WTC11 (cell line): ENCODE data around the gene STK32C. TPM values are rescaled to one million over a fixed set of nuclear protein-coding genes. Genes with fewer than 3 reads are reported as not detected.

Source experiments
- ATAC-seq: fragments of 200-7000 bp; cut with Tn5 transposase; 2 replicates; pipeline ENCODE4 v1.10.0; 2021; ENCODE audit warnings: mild to moderate bottlenecking, moderate library complexity
- CTCF ChIA-PET: fragments of 300-600 bp; sonication (Branson Sonifier 250); formaldehyde crosslinking; loops from one replicate; lab custom pipeline; 2021; ENCODE audit warnings: antibody characterized with exemption; lab: Charles Lee
- POLR2A ChIA-PET: fragments of 350-600 bp; sonication (Branson Sonifier 250); formaldehyde crosslinking; loops from one replicate; lab custom pipeline; 2021; ENCODE audit warnings: antibody characterized with exemption; lab: Charles Lee
- DNase-seq: peaks from one replicate; pipeline ENCODE4 v3.0.0; 2021; ENCODE audit warnings: low spot score
- H3K27ac Mint-ChIP-seq: 2 replicates; pipeline ENCODE4 v1.8.0; 2021; ENCODE audit warnings: mixed read lengths
- H3K27me3 Mint-ChIP-seq: 2 replicates; pipeline ENCODE4 v1.8.0; 2021; ENCODE audit warnings: low read depth, mild to moderate bottlenecking, moderate library complexity, mixed read lengths
- H3K36me3 Mint-ChIP-seq: 2 replicates; pipeline ENCODE4 v1.8.0; 2021; ENCODE audit warnings: mixed read lengths
- H3K4me1 Mint-ChIP-seq: 2 replicates; pipeline ENCODE4 v1.8.0; 2022; ENCODE audit warnings: mixed read lengths
- H3K4me3 Mint-ChIP-seq: 2 replicates; pipeline ENCODE4 v1.8.0; 2021; ENCODE audit warnings: mild to moderate bottlenecking, moderate library complexity, mixed read lengths
- H3K9me3 Mint-ChIP-seq: 2 replicates; pipeline ENCODE4 v1.8.0; 2021; ENCODE audit warnings: mixed read lengths
- ELF4 ChIP-seq: sonication (generic); formaldehyde crosslinking; IDR thresholded peaks from 2 replicates; pipeline ENCODE4 v1.8.1; 2022; ENCODE audit warnings: low read depth, mild to moderate bottlenecking, moderate library complexity, missing genetic modification reagents
- EMX1 ChIP-seq: fragments of 250-450 bp; sonication (Bioruptor Pico); IDR thresholded peaks from 2 replicates; pipeline ENCODE4 v1.8.0; 2021; ENCODE audit warnings: mild to moderate bottlenecking
- ESRRA ChIP-seq: sonication (generic); formaldehyde crosslinking; IDR thresholded peaks from 2 replicates; pipeline ENCODE4 v1.8.1; 2022; ENCODE audit warnings: mild to moderate bottlenecking, missing genetic modification reagents, borderline replicate concordance
- FOXK1 ChIP-seq: sonication (generic); formaldehyde crosslinking; IDR thresholded peaks from 2 replicates; pipeline ENCODE4 v1.8.0; 2022; ENCODE audit warnings: mild to moderate bottlenecking, moderate library complexity, missing genetic modification reagents
- FOXP1 ChIP-seq: sonication (generic); formaldehyde crosslinking; IDR thresholded peaks from 2 replicates; pipeline ENCODE4 v1.8.0; 2022; ENCODE audit warnings: missing genetic modification reagents, mild to moderate bottlenecking, moderate library complexity, borderline replicate concordance
- IRF2 ChIP-seq: sonication (generic); formaldehyde crosslinking; IDR thresholded peaks from 2 replicates; pipeline ENCODE4 v1.8.0; 2022; ENCODE audit warnings: low read depth, missing genetic modification reagents, borderline replicate concordance
- KAT7 ChIP-seq: sonication (generic); formaldehyde crosslinking; IDR thresholded peaks from 2 replicates; pipeline ENCODE4 v1.8.1; 2023; ENCODE audit warnings: missing genetic modification reagents, mild to moderate bottlenecking, borderline replicate concordance
- SP1 ChIP-seq: sonication (generic); formaldehyde crosslinking; conservative IDR thresholded peaks from 2 replicates; pipeline ENCODE4 v1.8.1; 2022; ENCODE audit warnings: missing genetic modification reagents
- TCF7 ChIP-seq: sonication (generic); formaldehyde crosslinking; IDR thresholded peaks from 2 replicates; pipeline ENCODE4 v1.8.0; 2022; ENCODE audit warnings: mild to moderate bottlenecking, low read depth, missing genetic modification reagents, moderate library complexity
- ZNF263 ChIP-seq: sonication (generic); formaldehyde crosslinking; IDR thresholded peaks from 2 replicates; pipeline ENCODE4 v1.8.1; 2022; ENCODE audit warnings: low read depth, mild to moderate bottlenecking, moderate library complexity, missing genetic modification reagents
- total RNA-seq: library from RNA; stranded (reverse); gene quantifications from 3 replicates; pipeline ENCODE4 v1.2.3, GENCODE V29; 2021
- TF ChIP-seq, protein P1 (sequence below): fragments of 250-450 bp; sonication (Bioruptor Pico); conservative IDR thresholded peaks from 2 replicates; pipeline ENCODE4 v1.9.0; 2021; ENCODE audit warnings: mild to moderate bottlenecking
- TF ChIP-seq, protein P2 (sequence below): sonication (generic); formaldehyde crosslinking; IDR thresholded peaks from 2 replicates; pipeline ENCODE4 v1.8.0; 2023; ENCODE audit warnings: mild to moderate bottlenecking, missing genetic modification reagents
- TF ChIP-seq, protein P3 (sequence below): sonication (generic); formaldehyde crosslinking; IDR thresholded peaks from 2 replicates; pipeline ENCODE4 v1.8.0; 2022; ENCODE audit warnings: missing genetic modification reagents
- TF ChIP-seq, protein P4 (sequence below): sonication (generic); formaldehyde crosslinking; IDR thresholded peaks from 2 replicates; pipeline ENCODE4 v1.8.1; 2022; ENCODE audit warnings: low read depth, missing genetic modification reagents, borderline replicate concordance

The STK32C gene
- total RNA-seq, 1 experiment from 2014 or later = 20.7 TPM

DNA sequence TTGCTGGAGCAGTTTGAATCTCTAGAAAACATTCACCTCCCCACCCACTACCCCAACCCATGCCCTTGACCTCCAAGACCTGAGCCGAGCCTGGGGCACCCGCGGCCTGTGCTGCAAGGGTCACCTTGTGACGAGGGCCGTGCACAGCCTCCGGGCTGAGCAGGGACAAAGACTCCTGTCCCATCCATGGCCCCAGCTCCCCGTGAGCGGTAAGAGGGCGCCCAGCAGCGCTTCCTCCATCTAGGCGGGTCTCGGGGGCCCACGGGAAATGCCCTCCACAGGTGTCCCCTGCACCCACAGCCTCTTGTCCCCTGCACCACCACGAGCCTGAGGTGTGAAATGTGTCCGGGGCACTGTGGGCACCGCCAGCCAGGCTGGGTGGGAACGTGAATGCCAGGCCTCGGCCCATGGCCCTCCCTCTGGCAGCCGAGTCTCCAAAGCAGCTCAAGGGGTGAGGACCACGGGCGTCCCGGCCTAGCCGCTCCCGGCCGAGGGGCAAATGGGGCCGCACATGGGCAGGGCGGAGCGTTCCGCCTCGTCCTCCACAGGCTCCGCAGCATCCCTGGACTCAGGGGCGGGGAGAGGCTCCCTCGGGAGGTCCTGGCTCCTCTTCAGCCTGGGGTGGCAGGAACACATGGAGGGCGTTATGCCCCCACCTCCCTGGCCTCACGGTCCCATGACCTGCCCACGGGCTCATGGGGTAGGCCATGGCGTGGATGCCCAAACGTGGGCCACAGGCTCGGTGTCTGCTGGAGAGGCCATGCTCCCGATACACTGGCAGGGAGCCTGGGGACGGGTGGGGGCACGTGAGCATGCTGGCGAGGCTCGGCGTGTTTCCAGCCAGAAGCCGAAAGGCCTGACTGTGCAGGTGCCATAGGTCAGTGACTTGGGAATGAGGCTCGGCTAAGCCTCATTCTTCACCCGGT, 100.0 kb downstream of the STK32C start:
- ChIA-PET POLR2A (no interaction called here), CTCF (interaction anchor here (1.4 kb wide), 1 partner anchor 12 kb away, joined by 3 read pairs; no protein-coding TSS in a partner anchor)
- DNase-seq = no peak
- TF ChIP-seq, protein P1, sequence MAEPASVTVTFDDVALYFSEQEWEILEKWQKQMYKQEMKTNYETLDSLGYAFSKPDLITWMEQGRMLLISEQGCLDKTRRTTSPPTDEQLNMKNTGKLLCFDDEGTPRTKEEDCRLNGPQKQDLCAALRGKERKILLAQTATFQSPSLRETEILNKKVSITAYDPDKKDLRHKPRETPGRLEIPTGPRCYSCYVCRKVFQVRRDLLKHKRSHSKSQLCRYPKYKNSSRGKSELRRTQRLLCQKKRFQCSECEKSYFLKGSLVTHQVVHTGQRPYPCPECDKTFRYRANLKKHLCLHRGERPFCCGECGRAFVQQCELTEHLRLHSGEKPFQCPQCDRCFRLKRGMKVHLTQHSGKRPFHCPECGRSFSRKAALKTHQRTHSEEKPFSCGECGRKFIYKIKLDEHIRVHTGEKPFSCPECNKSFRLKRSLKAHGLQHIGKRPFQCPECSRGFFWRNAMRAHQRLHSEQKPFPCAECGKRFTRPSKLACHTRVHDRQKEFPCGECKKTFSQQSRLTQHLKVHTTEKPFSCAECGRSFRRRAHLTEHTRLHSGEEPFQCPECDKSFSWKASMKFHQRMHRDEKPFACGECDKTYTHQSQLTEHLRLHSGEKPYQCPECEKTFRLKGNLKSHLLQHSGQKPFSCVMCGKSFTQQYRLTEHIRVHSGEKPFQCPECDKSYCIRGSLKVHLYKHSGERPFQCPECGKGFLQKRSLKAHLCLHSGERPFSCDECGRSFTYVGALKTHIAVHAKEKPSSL = no peak
- TF ChIP-seq ZNF263 = no peak
- TF ChIP-seq, protein P2, sequence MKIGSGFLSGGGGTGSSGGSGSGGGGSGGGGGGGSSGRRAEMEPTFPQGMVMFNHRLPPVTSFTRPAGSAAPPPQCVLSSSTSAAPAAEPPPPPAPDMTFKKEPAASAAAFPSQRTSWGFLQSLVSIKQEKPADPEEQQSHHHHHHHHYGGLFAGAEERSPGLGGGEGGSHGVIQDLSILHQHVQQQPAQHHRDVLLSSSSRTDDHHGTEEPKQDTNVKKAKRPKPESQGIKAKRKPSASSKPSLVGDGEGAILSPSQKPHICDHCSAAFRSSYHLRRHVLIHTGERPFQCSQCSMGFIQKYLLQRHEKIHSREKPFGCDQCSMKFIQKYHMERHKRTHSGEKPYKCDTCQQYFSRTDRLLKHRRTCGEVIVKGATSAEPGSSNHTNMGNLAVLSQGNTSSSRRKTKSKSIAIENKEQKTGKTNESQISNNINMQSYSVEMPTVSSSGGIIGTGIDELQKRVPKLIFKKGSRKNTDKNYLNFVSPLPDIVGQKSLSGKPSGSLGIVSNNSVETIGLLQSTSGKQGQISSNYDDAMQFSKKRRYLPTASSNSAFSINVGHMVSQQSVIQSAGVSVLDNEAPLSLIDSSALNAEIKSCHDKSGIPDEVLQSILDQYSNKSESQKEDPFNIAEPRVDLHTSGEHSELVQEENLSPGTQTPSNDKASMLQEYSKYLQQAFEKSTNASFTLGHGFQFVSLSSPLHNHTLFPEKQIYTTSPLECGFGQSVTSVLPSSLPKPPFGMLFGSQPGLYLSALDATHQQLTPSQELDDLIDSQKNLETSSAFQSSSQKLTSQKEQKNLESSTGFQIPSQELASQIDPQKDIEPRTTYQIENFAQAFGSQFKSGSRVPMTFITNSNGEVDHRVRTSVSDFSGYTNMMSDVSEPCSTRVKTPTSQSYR (CRISPR knock-in tag) = no peak
- no peak for TF ChIP-seq ESRRA (CRISPR knock-in tag)
- no peak for TF ChIP-seq EMX1 (CRISPR knock-in tag)
- no peak for TF ChIP-seq SP1 (CRISPR knock-in tag)
- TF ChIP-seq, protein P3, sequence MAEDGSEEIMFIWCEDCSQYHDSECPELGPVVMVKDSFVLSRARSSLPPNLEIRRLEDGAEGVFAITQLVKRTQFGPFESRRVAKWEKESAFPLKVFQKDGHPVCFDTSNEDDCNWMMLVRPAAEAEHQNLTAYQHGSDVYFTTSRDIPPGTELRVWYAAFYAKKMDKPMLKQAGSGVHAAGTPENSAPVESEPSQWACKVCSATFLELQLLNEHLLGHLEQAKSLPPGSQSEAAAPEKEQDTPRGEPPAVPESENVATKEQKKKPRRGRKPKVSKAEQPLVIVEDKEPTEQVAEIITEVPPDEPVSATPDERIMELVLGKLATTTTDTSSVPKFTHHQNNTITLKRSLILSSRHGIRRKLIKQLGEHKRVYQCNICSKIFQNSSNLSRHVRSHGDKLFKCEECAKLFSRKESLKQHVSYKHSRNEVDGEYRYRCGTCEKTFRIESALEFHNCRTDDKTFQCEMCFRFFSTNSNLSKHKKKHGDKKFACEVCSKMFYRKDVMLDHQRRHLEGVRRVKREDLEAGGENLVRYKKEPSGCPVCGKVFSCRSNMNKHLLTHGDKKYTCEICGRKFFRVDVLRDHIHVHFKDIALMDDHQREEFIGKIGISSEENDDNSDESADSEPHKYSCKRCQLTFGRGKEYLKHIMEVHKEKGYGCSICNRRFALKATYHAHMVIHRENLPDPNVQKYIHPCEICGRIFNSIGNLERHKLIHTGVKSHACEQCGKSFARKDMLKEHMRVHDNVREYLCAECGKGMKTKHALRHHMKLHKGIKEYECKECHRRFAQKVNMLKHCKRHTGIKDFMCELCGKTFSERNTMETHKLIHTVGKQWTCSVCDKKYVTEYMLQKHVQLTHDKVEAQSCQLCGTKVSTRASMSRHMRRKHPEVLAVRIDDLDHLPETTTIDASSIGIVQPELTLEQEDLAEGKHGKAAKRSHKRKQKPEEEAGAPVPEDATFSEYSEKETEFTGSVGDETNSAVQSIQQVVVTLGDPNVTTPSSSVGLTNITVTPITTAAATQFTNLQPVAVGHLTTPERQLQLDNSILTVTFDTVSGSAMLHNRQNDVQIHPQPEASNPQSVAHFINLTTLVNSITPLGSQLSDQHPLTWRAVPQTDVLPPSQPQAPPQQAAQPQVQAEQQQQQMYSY = no peak
- no peak for TF ChIP-seq IRF2 (CRISPR knock-in tag)
- TF ChIP-seq FOXP1 (CRISPR knock-in tag) = no peak
- no peak for TF ChIP-seq ELF4 (CRISPR knock-in tag)
- TF ChIP-seq FOXK1 (CRISPR knock-in tag) = no peak
- TF ChIP-seq, protein P4, sequence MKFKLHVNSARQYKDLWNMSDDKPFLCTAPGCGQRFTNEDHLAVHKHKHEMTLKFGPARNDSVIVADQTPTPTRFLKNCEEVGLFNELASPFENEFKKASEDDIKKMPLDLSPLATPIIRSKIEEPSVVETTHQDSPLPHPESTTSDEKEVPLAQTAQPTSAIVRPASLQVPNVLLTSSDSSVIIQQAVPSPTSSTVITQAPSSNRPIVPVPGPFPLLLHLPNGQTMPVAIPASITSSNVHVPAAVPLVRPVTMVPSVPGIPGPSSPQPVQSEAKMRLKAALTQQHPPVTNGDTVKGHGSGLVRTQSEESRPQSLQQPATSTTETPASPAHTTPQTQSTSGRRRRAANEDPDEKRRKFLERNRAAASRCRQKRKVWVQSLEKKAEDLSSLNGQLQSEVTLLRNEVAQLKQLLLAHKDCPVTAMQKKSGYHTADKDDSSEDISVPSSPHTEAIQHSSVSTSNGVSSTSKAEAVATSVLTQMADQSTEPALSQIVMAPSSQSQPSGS (CRISPR knock-in tag) = no peak
- TF ChIP-seq TCF7 (CRISPR knock-in tag) = no peak
- TF ChIP-seq KAT7 (CRISPR knock-in tag) = no peak
- Mint-ChIP-seq H3K4me3 (no peak overlapping the region), H3K27me3 (no peaks in the 10 kb centered on the region), H3K27ac (no peak overlapping the region), H3K9me3 (no peaks in the 10 kb centered on the region), H3K4me1 (no peaks in the 10 kb centered on the region), H3K36me3 (no peaks in the 10 kb centered on the region)
- no peak for ATAC-seq
